ENCODE measurements around the gene POLQ. TPM values are rescaled to one million over a fixed set of nuclear protein-coding genes. Genes with fewer than 3 reads are reported as not detected.
"Not testable (repeated sequence)": the region's sequence is repeated elsewhere in the genome, so short reads cannot be mapped to it uniquely, and the experiment has no call there.

The POLQ gene
- total RNA-seq, 1 experiment from 2014 or later = 20.3 TPM

DNA sequence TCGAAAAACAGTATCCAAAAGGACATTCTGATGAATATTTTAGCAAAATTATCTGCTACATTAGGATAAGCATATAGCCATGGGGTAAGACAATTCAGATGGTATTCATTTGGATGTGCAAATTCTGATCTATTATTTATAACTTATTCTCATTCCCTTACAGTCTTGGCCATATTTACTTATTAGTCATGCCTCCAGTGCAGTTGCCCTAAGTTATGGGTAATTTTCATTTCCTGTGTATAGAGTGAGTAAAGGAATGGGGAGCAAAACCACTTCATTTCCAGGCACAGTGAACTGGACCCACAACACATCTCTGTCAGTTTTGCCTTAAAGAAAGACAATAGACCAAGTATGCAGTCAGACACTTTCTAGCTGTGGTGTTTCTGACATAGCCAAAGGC is 134.3 kb downstream of the POLQ start:
- ChIA-PET CTCF (no interaction called here), POLR2A (ENCODE audit: low non-redundant PET) (no interaction called here)
- Histone ChIP-seq H3K36me3 (ENCODE audit: insufficient read depth, low read length, poor library complexity, severe bottlenecking) (no peaks in the 10 kb centered on the region), H3K27ac (ENCODE audit: low read depth, low read length, poor library complexity, severe bottlenecking) (no peak overlapping the region), H3K4me1 (ENCODE audit: insufficient read depth, low read length, poor library complexity, severe bottlenecking) (no peaks in the 10 kb centered on the region), H3K4me3 (ENCODE audit: low read depth, low read length, poor library complexity, severe bottlenecking) (no peak overlapping the region), H3K27me3 (replicated peaks; ENCODE audit: insufficient read depth, low read depth, low read length, poor library complexity) (no peaks in the 10 kb centered on the region), H3K9me3 (ENCODE audit: low read depth, low read length, poor library complexity, severe bottlenecking) (no peaks in the 10 kb centered on the region)
- TF ChIP-seq, protein P1, sequence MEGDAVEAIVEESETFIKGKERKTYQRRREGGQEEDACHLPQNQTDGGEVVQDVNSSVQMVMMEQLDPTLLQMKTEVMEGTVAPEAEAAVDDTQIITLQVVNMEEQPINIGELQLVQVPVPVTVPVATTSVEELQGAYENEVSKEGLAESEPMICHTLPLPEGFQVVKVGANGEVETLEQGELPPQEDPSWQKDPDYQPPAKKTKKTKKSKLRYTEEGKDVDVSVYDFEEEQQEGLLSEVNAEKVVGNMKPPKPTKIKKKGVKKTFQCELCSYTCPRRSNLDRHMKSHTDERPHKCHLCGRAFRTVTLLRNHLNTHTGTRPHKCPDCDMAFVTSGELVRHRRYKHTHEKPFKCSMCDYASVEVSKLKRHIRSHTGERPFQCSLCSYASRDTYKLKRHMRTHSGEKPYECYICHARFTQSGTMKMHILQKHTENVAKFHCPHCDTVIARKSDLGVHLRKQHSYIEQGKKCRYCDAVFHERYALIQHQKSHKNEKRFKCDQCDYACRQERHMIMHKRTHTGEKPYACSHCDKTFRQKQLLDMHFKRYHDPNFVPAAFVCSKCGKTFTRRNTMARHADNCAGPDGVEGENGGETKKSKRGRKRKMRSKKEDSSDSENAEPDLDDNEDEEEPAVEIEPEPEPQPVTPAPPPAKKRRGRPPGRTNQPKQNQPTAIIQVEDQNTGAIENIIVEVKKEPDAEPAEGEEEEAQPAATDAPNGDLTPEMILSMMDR (conservative IDR thresholded peaks at IDR 0.05; ENCODE audit: low read depth, low read length) = no peak
- no peak for TF ChIP-seq EZH2 (IDR thresholded peaks at IDR 0.05; ENCODE audit: borderline replicate concordance, low read depth, low read length, poor library complexity, severe bottlenecking)
- BruUV-seq (replicated peaks) = no TSS peak
- DNase-seq (ENCODE audit: low spot score) = no peak
- intact Hi-C loops (cut with micrococcal nuclease; ENCODE audit: unreplicated experiment) = no loop called here

DNA sequence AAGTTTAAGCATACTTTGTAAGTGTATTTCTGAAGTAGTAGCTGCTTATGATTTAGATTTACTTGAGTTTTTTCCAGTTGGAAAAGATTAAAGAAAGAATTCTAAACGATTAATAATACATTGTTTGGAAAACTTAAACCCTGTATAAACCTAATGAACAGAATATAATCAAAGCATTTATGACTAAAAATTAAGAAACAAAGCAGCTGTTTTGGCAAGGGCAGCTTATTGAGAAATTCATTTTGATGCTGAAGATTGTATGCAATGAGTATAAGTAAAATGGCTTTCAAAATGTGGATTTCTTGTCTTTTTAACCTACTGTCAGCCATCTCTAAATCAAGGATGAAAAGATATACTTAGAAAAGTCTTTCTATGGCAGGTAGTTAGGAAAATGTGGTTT is 140.2 kb downstream of the POLQ start:
- ChIA-PET CTCF (no interaction called here), POLR2A (ENCODE audit: low non-redundant PET) (no interaction called here)
- H3K27me3 ChIP-seq (replicated peaks; ENCODE audit: insufficient read depth, low read depth, low read length, poor library complexity) = no peaks in the 10 kb centered on the region
- no peak overlapping the region for H3K27ac ChIP-seq (ENCODE audit: low read depth, low read length, poor library complexity, severe bottlenecking)
- no TSS peak for BruUV-seq (replicated peaks)
- no peaks in the 10 kb centered on the region for H3K9me3 ChIP-seq (ENCODE audit: low read depth, low read length, poor library complexity, severe bottlenecking)
- H3K4me1 ChIP-seq (ENCODE audit: insufficient read depth, low read length, poor library complexity, severe bottlenecking) = no peaks in the 10 kb centered on the region
- intact Hi-C loops (cut with micrococcal nuclease; ENCODE audit: unreplicated experiment) = no loop called here
- no peak for TF ChIP-seq EZH2 (IDR thresholded peaks at IDR 0.05; ENCODE audit: borderline replicate concordance, low read depth, low read length, poor library complexity, severe bottlenecking)
- TF ChIP-seq, protein P1 (conservative IDR thresholded peaks at IDR 0.05; ENCODE audit: low read depth, low read length) = no peak
- no peak overlapping the region for H3K4me3 ChIP-seq (ENCODE audit: low read depth, low read length, poor library complexity, severe bottlenecking)
- H3K36me3 ChIP-seq (ENCODE audit: insufficient read depth, low read length, poor library complexity, severe bottlenecking) = no peaks in the 10 kb centered on the region
- no peak for DNase-seq (ENCODE audit: low spot score)

DNA sequence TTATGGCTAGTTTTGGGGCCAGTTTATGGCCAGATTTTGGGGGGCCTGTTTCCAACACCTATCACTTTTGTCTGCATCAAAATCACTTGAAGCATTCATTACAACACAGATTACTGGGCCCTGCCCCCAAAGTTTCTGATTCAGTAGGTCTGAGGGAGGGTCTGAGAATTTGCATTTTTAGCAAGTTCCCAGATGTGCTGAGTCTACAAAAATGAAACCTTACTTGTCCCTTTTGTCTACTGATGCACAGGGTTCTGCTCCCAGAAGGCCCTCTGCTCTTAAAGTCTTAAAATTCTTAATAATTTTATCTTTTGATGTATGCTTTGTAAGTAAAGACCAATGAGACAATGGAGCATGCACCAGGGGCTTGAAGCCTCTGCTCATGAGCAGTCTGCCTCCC is 146.0 kb downstream of the POLQ start:
- no TSS peak for BruUV-seq (replicated peaks)
- POLR2A ChIA-PET (ENCODE audit: low non-redundant PET) = no interaction called here
- no peaks in the 10 kb centered on the region for H3K9me3 ChIP-seq (ENCODE audit: low read depth, low read length, poor library complexity, severe bottlenecking)

DNA sequence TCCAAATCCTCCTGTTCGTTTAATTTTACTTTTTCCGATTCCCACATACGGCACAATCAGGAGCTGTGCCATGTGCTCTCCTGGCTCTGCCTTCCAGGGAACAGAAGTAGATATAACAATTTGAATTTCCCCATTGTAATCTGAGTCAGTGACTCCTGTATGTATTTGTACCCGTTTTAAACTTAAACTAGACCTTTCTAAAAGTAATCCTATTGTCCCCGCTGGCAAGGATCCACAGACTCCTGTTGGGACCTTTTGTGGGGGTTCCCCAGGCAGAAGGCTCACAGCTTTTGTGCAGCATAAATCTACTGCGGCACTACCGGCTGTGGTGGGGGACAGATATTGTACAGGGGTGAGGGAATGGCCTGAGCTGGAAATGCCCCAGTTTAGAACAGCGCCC is 147.7 kb downstream of the POLQ start:
- intact Hi-C loops (cut with micrococcal nuclease; ENCODE audit: unreplicated experiment); CTCF ChIA-PET: not testable (repeated sequence)

More for the DNA sequence above, 146.0 kb downstream of the POLQ start:
- intact Hi-C loops (cut with micrococcal nuclease; ENCODE audit: unreplicated experiment) = no loop called here
- Histone ChIP-seq H3K27me3 (replicated peaks; ENCODE audit: insufficient read depth, low read depth, low read length, poor library complexity) (no peaks in the 10 kb centered on the region), H3K4me3 (ENCODE audit: low read depth, low read length, poor library complexity, severe bottlenecking) (no peak overlapping the region), H3K36me3 (ENCODE audit: insufficient read depth, low read length, poor library complexity, severe bottlenecking) (no peaks in the 10 kb centered on the region), H3K27ac (ENCODE audit: low read depth, low read length, poor library complexity, severe bottlenecking) (no peak overlapping the region), H3K4me1 (ENCODE audit: insufficient read depth, low read length, poor library complexity, severe bottlenecking) (peaks cover 5% of the 10 kb centered on the region)
- CTCF ChIA-PET = no interaction called here
- no peak for DNase-seq (ENCODE audit: low spot score)
- TF ChIP-seq, protein P1 (conservative IDR thresholded peaks at IDR 0.05; ENCODE audit: low read depth, low read length) = no peak
- TF ChIP-seq EZH2 (IDR thresholded peaks at IDR 0.05; ENCODE audit: borderline replicate concordance, low read depth, low read length, poor library complexity, severe bottlenecking) = no peak

DNA sequence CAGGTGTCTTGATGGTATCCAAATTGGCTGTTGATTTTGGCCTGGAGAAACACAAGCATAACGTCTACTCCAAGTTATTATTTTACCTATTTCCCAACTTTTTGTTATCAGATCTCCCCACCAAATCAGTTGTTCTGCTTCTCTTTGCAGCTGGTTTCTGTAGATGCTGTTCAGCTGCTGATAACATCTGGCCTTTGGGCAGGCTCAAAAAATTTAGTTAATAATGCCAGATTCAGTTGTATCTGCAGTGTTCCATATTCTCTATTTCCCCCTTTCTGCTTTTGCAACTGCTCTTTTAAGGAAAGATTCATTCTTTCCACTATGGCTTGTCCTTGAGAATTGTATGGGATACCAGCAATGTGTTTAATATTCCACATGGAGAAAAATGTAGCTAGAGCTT is 149.8 kb downstream of the POLQ start:
- intact Hi-C loops (cut with micrococcal nuclease; ENCODE audit: unreplicated experiment); H3K4me3 ChIP-seq (ENCODE audit: low read depth, low read length, poor library complexity, severe bottlenecking); POLR2A ChIA-PET (ENCODE audit: low non-redundant PET); BruUV-seq (replicated peaks); H3K4me1 ChIP-seq (ENCODE audit: insufficient read depth, low read length, poor library complexity, severe bottlenecking); CTCF ChIA-PET; H3K27ac ChIP-seq (ENCODE audit: low read depth, low read length, poor library complexity, severe bottlenecking); H3K27me3 ChIP-seq (replicated peaks; ENCODE audit: insufficient read depth, low read depth, low read length, poor library complexity); DNase-seq (ENCODE audit: low spot score); H3K9me3 ChIP-seq (ENCODE audit: low read depth, low read length, poor library complexity, severe bottlenecking); H3K36me3 ChIP-seq (ENCODE audit: insufficient read depth, low read length, poor library complexity, severe bottlenecking): not testable (repeated sequence)

More for the DNA sequence above, 147.7 kb downstream of the POLQ start:
- H3K36me3 ChIP-seq (ENCODE audit: insufficient read depth, low read length, poor library complexity, severe bottlenecking); H3K27me3 ChIP-seq (replicated peaks; ENCODE audit: insufficient read depth, low read depth, low read length, poor library complexity); POLR2A ChIA-PET (ENCODE audit: low non-redundant PET); H3K9me3 ChIP-seq (ENCODE audit: low read depth, low read length, poor library complexity, severe bottlenecking); H3K4me3 ChIP-seq (ENCODE audit: low read depth, low read length, poor library complexity, severe bottlenecking); H3K4me1 ChIP-seq (ENCODE audit: insufficient read depth, low read length, poor library complexity, severe bottlenecking); BruUV-seq (replicated peaks): not testable (repeated sequence)
- H3K27ac ChIP-seq (ENCODE audit: low read depth, low read length, poor library complexity, severe bottlenecking) = peak overlapping the region; percentile 67
- peak; percentile 34 for DNase-seq (ENCODE audit: low spot score)

DNA sequence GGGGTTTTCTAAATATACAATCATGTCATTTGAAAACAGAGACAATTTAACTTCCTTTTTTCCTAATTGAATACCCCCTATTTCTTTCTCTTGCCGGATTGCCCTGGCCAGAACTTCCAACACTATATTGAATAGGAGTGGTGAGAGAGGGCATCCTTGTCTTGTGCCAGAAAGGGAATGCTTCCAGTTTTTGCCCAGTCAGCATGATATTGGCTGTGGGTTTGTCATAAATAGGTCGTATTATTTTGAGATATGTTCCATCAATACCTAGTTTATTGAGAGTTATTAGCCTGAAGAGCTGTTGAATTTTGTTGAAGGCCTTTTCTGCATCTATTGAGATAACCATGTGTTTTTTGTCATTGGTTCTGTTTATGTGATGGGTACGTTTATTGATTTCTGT is 157.5 kb downstream of the POLQ start:
- POLR2A ChIA-PET (ENCODE audit: low non-redundant PET); H3K4me3 ChIP-seq (ENCODE audit: low read depth, low read length, poor library complexity, severe bottlenecking); CTCF ChIA-PET; BruUV-seq (replicated peaks); DNase-seq (ENCODE audit: low spot score); H3K9me3 ChIP-seq (ENCODE audit: low read depth, low read length, poor library complexity, severe bottlenecking); intact Hi-C loops (cut with micrococcal nuclease; ENCODE audit: unreplicated experiment); H3K27ac ChIP-seq (ENCODE audit: low read depth, low read length, poor library complexity, severe bottlenecking); H3K27me3 ChIP-seq (replicated peaks; ENCODE audit: insufficient read depth, low read depth, low read length, poor library complexity); H3K4me1 ChIP-seq (ENCODE audit: insufficient read depth, low read length, poor library complexity, severe bottlenecking); H3K36me3 ChIP-seq (ENCODE audit: insufficient read depth, low read length, poor library complexity, severe bottlenecking): not testable (repeated sequence)
